Measurements from ENCODE around the gene TOLLIP.

Gene TOLLIP

GRCh38 chr11:1234771-1235305, 74.6 kb downstream of the TOLLIP start:
- FAIRE-seq (no peak), DNase-seq (ENCODE audit: insufficient read length, low spot score) (no peak)

GRCh38 chr11:1234054-1234720, 75.2 kb downstream of the TOLLIP start:
- no peak for FAIRE-seq
- DNase-seq (ENCODE audit: insufficient read length, low spot score) = no peak

GRCh38 chr11:1233351-1234053, 75.9 kb downstream of the TOLLIP start:
- FAIRE-seq = no peak
- DNase-seq (ENCODE audit: insufficient read length, low spot score) = no peak

- DNase-seq (ENCODE audit: insufficient read length, low spot score) (no peak), FAIRE-seq (no peak)
These were observed 76.5 kb downstream of the TOLLIP start for GRCh38 chr11:1232883-1233321.

- no peak for DNase-seq (ENCODE audit: insufficient read length, low spot score)
- no peak for FAIRE-seq
These were observed 77.2 kb downstream of the TOLLIP start for GRCh38 chr11:1232021-1232882.

GRCh38 chr11:1231396-1232020, 77.9 kb downstream of the TOLLIP start:
- FAIRE-seq = no peak
- no peak for DNase-seq (ENCODE audit: insufficient read length, low spot score)

GRCh38 chr11:1230456-1231395, 78.7 kb downstream of the TOLLIP start:
- FAIRE-seq = no peak
- DNase-seq (ENCODE audit: insufficient read length, low spot score) = no peak

GRCh38 chr11:1230121-1230455, 79.3 kb downstream of the TOLLIP start:
- no peak for DNase-seq (ENCODE audit: insufficient read length, low spot score)
- FAIRE-seq = no peak

GRCh38 chr11:1229471-1230120, 79.8 kb downstream of the TOLLIP start:
- no peak for FAIRE-seq
- no peak for DNase-seq (ENCODE audit: insufficient read length, low spot score)

- no peak for DNase-seq (ENCODE audit: insufficient read length, low spot score)
- no peak for FAIRE-seq
These were observed 80.4 kb downstream of the TOLLIP start for GRCh38 chr11:1228921-1229451.

GRCh38 chr11:1228101-1228821, 81.2 kb downstream of the TOLLIP start:
- no peak for DNase-seq (ENCODE audit: insufficient read length, low spot score)
- no peak for FAIRE-seq

- DNase-seq (ENCODE audit: insufficient read length, low spot score) = no peak
- no peak for FAIRE-seq
These were observed 81.8 kb downstream of the TOLLIP start for GRCh38 chr11:1227551-1228100.

GRCh38 chr11:1226986-1227550, 82.4 kb downstream of the TOLLIP start:
- DNase-seq (ENCODE audit: insufficient read length, low spot score) = no peak
- FAIRE-seq = no peak

- no peak for FAIRE-seq
- DNase-seq (ENCODE audit: insufficient read length, low spot score) = no peak
These were observed 83.0 kb downstream of the TOLLIP start for GRCh38 chr11:1226226-1226985.

GRCh38 chr11:1225386-1226225, 83.8 kb downstream of the TOLLIP start:
- FAIRE-seq = no peak
- DNase-seq (ENCODE audit: insufficient read length, low spot score) = no peak
